ENCODE data around the gene MXRA5.
"Not testable (repeated sequence)": the region's sequence is repeated elsewhere in the genome, so short reads cannot be mapped to it uniquely, and the experiment has no call there.

Gene MXRA5, protein sequence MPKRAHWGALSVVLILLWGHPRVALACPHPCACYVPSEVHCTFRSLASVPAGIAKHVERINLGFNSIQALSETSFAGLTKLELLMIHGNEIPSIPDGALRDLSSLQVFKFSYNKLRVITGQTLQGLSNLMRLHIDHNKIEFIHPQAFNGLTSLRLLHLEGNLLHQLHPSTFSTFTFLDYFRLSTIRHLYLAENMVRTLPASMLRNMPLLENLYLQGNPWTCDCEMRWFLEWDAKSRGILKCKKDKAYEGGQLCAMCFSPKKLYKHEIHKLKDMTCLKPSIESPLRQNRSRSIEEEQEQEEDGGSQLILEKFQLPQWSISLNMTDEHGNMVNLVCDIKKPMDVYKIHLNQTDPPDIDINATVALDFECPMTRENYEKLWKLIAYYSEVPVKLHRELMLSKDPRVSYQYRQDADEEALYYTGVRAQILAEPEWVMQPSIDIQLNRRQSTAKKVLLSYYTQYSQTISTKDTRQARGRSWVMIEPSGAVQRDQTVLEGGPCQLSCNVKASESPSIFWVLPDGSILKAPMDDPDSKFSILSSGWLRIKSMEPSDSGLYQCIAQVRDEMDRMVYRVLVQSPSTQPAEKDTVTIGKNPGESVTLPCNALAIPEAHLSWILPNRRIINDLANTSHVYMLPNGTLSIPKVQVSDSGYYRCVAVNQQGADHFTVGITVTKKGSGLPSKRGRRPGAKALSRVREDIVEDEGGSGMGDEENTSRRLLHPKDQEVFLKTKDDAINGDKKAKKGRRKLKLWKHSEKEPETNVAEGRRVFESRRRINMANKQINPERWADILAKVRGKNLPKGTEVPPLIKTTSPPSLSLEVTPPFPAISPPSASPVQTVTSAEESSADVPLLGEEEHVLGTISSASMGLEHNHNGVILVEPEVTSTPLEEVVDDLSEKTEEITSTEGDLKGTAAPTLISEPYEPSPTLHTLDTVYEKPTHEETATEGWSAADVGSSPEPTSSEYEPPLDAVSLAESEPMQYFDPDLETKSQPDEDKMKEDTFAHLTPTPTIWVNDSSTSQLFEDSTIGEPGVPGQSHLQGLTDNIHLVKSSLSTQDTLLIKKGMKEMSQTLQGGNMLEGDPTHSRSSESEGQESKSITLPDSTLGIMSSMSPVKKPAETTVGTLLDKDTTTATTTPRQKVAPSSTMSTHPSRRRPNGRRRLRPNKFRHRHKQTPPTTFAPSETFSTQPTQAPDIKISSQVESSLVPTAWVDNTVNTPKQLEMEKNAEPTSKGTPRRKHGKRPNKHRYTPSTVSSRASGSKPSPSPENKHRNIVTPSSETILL (N-terminal part only)

DNA sequence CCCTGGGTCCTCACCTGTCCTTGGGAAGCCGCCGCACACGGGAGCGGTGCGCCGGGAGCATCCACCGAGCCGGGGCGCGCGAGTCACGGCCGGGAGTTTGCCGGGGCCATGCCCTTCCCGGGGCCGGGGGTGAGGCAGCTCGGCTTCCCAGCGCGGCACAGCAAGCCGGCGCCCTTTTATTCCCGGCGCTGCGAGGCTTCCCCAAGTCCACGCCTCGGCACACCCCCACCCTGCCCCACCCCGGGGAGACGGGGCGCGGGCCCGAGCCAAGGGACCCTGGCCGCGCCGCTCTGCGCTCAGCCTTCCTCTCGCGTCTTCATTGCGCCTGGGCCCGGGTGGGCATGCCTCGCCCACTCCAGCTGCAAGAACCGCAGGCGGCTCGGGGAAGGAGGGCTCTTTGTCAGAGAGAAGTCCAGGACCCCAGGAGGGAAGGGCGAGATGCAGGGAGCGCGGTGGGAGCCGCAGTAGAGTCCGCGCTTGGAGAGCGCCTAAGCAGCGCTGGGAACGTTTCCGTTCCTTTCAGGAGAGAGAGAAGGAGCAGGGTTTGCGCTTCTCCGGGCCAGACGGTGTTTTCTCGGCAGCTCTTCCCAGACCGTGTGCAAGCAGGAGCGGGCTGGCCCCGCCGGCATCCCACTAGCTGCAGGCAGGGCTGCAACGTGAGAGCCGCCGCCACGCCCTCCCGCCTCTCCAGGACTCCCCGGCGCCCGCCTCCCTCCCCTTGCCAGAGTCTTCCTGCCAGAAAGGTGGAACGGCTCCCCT, at the start of gene MXRA5:
TSS of gene MXRA5 (minus strand) at position 152 of the 759 bp plus-strand sequence. CDS start 2,819 bp downstream, outside the sequence.
- no peak for DNase-seq

DNA sequence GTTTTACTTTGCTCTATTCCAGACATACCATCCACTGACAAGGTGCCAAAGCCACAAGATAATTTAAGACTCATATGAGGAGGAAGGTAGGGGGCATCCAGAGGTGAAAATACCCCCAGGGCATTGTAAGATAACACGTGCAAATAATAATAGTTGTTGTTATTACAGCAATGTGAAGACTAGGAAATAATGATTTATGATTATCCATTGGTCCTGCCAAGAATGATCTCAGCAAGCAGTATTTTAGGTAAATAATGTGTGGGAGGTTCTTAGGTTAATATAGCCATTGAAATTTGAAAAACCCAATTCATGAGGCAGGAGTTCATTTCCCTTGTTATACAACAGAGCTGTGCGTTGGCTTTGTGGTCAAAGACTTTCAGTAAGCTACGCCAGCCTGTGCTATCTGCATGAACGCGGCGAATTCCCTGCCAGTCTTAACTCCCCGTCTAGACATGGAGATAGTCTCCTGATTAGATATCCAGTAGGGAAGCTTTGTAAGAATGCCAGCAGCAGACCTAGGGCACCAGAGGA, 47.2 kb upstream of the MXRA5 start:
- DNase-seq = no peak

DNA sequence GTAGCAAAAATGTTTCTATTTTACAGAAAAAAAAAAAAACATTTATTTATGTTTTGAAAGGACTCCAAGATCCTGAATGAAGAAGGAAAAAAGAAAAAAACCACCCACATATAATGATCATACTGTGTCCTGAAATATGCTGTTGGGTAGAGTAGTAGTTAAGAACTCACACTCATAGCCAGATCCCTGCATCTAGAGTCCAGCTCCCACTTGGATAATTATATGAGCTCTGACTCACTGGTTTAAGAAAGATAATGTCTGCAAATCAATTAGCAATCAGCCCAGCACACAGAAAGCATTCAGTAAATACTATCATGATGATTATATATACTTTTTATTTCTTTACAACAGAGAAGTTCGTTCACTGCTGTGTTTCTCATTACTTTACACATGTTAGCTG, 46.7 kb upstream of the MXRA5 start:
- no peak for DNase-seq

DNA sequence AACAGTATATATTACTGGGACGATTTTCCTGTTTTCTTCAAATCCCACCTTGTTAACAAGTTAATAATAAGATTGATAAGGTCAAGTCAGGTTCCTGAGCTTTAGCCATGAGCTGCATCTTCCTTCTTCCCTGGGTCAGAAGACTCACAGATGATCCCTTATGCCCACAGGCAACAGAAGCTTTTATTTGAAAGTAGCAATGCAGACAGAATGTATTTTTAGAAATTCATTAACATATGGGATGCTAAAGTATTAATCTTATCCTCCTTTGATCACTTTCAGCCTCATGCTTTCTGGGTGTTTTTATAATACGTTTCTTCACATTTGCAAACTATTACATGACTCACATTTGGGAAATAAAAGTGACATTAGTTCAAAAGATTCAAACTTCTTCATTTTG, 42.0 kb upstream of the MXRA5 start:
- no peak for DNase-seq

DNA sequence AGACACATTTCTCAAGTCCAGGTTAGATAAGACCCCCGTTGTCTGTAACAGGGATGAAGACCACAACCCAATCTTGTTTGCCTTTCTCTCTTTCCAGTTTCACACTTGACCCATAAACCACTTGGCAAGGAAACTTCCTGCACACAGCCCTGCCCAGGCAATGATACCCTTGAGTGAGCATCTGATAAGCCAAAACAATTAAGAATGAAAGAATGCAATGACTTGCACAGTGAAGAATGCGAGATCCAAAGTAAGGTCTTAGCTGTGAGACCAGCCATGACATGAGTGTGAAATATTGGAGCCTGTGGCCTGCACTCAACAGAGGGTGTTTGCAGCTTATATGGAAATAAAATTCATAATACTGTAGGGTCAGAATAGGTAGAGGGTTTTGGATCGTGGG, 37.9 kb upstream of the MXRA5 start:
- no peak for DNase-seq

DNA sequence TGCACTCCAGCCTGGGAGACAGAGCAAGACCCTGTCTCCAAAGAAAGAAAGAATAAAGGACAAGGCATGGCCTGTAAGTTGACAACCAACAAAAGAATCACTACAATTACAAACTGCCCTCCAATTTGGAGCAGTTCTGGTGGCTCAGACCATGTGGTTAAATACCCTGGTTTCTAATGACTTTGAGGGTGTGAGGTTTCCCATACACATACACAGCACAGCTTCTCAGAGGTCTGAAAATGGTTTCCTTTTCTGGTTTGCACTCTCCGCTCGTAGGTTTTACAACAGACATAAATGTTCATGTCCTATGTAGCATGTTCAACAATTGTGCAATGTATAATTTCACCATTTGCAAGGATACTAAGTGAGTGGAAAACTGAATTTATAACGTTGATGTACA, 34.2 kb upstream of the MXRA5 start:
- DNase-seq = no peak

DNA sequence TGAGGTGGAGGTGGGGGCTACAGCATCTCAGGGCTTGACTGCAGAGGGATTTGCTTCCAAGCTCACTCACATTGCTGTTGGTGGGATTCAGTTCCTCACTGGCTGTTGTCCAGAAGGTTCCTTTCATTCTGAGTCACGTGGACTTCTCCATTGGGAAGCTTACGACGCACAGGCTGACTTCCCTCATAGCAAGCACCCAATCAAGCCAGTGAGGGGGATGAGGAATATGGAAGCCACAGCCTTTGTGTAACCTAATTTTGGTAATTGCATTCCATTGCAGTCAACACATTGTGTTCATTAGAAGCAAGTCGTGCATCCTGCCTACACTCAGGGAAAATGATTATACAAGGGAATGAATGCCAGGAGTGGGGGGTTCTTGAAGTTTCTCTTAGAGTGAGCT, 32.7 kb upstream of the MXRA5 start:
- DNase-seq = no peak

DNA sequence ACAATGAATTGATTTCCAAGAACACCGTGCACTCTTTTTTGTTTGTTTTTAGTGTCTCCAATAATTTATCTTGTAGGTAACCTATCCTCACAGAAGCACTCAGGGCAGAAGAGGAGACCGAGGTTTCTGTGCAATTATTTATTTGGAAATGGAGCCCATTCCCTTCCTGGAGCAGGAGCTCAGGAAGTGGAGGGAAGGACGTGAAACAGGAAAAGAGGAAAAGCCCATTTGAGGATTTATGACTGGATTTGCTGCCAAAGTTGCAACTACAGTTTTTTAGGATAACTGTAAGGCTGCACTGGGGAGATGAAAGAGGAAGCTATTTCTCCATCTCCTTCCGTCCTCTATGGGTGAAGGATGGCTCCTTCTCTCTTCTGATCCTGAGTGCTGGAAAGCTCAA, 31.7 kb upstream of the MXRA5 start:
- no peak for DNase-seq

DNA sequence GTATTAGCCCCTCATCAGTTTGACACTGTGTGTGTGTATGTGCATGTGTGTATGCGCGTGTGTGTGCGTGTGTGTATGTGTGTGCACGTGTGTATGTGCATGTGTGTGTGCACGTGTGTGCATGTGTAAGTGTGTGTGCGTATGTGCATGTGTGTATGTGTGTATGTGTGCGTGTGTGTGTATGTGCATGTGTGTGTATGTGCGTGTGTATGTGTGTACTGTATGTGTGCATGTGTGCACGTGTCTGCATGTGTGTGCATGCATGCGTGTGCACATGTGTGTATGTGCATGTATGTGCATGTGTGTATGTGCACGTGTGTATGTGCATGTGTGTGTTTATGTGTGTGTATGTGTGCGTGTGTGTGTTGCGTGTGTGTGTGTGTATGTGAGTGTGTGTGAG, 31.1 kb upstream of the MXRA5 start:
- no peak for DNase-seq

DNA sequence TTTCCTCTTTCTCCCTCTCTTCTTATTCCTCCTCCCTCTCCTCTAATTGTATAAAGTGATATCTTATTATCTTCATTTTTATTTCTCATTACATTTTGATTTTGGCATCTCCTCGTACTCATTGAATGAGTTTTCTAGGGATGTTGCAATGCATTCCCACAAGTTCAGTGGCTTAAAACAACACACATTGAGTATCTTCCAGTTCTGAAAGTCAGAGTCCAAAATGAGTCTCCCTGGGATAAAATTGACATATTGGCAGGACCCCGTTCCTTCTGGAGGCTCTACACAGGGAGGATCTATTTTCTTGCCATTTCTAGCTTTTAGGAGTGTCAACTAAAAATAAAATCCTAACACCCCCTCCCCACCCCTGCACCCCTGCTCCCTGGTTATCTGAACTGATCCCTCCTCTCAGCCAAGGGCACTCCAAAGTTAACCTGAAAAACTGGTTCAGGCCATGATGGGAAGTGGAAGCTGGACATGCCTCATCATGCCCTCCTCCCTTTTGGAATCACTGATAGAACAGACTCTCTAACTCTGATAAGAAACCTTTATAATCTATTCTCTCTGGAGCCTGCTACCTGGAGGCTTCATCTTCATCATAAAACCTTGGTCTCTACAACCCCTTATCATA, 29.5 kb upstream of the MXRA5 start:
- not testable (repeated sequence) for DNase-seq

DNA sequence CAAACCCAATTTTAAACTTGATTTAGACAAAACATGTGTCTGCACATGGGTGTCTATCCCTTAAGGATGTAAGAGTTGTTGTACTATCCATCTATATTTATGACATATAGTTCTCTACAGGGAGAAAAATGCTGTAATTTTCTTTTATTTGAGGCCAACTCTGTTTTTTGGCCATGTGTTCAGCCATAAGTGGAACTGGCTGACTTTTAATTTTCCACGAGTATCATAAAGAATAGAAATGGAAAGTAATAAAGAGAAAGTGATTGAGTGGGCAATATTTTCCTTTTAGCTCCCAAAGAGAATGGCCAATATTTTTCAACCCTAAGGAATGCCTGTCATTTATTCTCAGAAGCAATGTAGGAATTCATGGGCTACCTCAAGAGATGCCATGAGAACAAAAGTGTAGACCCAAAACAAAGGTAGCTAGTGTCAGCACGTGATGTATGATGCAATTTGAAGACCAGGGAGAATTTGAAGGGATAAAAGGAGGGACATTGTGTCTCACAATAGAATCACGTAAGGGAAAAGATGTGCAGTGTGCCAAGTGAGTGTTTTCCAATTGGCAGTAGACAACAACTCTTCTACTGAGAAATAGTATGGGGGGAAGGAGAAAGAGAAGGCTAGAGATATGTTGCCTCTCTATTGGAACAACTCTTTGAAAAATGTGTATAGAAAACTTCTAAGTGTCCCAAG, 27.8 kb upstream of the MXRA5 start:
- no peak for DNase-seq

DNA sequence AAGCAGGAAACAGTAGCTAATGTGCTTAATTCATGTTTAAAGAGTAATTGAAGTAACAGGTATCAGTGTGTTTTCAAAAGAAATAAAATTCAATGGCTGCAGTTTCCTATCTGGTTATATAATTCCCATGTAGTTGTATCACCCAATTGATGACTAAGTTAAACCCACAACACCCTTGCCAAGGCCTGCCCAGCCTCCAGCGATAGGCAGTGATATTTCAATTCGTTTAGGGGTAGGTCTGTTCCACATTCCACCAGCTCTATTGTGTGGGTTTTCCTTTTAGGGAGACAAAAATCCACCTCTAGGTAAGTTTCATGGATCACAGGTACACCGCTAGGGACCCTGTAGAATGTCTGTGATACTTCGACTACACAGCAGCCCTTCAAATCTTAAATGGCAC, 24.7 kb upstream of the MXRA5 start:
- DNase-seq = no peak

DNA sequence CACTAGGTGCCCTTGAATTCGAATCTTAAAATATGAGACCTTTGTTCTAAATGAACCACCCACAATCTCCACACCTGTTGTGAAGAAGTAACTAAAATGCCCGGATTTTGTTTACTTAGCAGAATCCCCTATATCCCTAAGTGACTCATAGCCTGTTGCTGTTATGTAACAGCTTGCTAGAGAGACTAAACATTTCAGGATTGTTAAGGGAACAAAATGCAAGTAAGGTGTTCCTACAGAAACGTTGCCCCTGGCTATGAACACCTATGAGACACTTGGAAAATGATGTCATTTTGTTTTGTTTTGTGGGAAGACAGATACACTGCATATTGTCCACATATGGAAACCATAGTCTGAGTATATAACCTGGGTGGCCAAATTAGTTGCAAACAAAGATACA, 24.2 kb upstream of the MXRA5 start:
- DNase-seq = no peak

DNA sequence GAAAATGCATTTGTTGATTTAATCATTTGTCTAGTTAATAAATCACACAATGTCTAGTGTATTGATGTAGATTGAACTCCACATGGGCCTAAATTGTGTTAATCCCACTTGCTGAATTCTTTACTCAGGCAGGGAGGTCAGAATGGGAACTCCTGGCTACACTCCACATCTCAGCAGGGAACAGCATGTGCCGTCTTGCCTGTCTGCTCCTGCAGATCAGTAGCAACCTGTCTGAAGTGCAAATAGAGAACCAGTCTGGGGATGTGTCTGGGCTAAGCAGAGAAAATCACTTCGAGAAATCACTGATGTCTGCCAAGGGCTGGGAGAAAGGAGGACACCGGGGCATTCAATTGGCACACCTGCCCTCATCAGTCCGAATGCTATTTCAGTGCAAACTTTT, 16.5 kb upstream of the MXRA5 start:
- DNase-seq = no peak

DNA sequence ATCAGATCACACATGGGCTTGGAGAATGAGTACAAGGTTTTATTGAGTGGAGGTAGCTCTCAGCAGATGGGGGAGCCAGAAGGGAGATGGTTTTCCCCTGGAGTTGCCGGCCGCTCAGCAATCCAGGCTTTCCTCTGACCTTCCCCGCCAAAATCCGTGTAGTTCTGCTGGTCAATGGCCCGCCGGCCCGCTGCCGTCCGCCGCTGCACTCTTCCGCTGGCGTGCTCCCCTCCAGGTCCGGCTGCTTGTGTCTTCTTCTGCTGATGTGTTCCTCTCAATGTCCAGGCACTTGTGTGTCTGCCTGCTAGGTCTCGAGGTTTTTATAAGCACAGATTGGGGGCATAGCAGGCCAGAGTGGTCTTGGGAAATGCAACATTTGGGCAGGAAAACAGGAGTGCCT, 14.4 kb upstream of the MXRA5 start:
- DNase-seq = no peak

DNA sequence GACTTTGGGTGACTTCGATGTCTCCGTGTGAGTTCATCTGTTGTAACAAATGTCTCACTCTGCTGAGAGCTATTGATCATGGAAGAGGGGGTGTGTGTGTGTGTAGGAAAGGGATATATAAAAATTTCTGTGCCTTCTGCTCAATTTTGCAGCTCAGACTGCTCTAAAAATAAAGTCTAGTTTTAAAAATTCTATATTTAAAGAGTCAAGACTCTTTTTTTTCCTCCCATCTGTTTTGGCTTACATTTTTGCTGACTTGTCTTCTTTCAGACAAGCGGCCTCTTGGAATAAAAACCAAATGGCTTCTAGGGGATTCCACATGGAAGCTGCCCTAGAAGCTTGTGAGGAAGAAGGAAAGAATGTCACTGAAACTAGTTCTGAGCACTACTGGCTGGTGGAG, 6.3 kb upstream of the MXRA5 start:
- not testable (repeated sequence) for DNase-seq

DNA sequence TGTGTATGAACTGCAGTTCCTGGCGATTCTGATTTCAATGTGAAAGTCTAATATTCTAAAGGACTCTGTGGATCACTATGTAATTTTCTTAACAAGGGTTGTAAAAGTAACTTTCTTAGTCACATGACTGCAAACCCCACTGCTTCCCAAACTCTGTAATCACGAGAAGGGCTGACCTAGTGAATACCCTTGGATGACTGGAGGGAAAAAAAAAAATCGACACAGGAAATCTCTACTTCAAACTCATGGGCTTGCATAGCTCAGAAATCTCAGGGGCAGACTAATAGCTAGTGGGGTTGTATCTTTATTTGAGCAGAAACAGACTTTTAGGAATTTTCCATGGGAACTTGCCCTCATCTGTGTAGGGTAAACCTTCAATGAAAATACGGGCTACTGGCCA, 4.8 kb upstream of the MXRA5 start:
- DNase-seq = no peak

DNA sequence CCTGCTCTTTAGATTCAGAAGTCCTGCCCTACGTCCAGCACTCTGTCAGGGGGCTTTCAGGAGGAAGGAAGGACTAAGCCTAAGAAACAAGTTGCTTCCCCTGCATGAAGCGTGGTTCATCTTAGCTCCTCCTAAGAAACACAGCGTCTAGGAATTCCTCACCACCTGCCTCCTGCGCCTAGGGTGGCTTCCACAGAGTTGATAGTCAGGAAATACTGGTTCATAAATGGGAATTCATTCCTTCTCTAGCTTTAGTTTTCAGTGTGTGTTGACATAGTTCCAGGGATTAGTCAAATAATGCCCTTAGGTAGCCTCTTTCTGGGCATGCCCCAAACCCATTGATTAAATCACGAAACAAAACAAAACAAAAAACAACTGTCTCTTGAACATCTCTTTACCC, 1.7 kb upstream of the MXRA5 start:
- DNase-seq = no peak

DNA sequence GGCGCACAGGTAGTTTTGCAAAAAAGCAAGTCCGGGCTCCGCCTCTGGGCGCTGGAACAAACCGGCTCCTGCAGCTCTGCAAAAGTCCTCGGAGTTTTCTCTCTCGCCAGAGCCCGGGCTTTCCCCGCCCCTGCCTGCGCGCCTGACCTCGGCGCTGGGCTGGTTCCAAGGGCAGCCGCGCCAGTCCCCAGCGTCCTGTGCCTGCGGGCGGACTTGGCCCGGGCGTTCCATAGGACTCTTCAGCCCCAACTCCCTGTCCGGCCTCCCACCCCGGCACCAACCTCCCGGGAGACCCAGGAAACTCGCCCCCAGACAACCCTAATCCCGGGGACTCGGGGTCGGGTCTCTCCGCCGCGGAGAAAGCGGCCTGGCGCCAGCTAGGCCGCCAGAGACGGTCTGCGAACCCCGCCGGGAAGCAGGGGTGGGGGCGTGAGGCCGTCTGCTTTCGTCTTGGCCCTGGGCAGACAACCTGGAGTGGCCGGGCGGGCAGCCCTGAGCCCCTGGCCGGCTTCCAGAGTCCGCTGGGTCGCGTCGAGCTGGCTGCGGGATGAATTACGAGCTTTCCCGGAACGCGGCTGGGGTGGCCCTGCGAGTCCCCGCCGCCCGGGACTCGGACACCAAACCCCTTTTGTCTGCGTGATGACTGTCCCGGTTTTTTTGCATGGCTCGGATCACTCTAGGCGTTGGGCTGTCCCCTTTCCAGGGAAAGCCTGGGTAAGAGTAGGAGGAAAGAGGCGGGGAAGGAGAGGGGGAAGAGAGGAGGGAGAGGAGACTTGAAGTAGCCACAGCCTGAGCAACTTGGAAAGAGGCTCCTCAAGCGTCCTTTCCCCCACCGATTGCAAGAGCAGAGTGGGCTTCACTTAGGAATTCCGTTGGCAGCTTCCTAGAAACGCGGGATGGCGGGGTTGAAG, 916 bp downstream of the MXRA5 start:
- no peak for DNase-seq

DNA sequence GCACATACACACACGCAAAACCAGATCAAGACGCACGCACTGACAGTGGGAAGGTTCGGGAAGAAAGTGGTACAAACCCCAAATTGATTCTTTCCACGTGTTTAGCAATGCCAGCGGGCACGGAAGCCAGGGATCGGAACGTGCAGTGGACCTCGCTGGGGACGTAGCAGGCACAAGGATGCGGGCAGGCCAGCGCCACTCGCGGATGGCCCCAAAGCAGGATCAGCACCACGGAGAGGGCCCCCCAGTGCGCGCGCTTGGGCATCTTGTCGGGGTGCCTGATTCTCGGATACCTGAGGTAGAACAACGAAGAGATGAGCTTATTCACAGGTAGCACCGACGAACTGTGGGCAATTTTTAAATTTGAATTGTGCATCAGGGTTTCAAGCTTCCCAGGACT, 2.9 kb downstream of the MXRA5 start:
- DNase-seq = not testable (repeated sequence)
